ENCODE data around the gene ATP8A2.

ATP8A2 gene

DNA sequence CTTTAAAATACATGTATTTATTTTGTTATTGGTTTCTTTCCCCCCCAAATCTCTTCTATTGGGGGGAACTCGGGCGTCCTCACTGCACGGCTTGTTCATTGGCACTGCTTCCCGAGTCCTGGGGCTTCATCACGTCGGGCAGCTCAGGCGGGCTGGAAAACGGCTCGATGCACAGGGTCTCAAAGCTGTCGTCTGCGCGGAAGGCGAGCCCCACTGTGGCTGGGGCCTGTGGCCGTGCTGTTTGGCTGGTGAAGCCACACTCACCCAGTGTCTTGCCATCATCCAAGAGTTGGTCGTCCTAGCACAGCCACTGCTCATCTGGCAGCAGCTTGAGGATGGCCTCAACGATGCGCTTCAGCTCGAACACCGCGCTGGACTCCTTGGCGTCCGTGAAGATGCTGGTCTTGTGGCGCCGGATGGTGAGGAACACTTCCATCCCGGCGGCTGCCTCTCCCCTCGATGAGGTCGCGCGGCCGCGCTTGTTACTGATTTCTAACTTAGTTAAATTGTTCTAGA lies 6.0 kb upstream of the ATP8A2 start:
- ChIA-PET POLR2A (no interaction called here), CTCF (interaction anchor here (1.2 to 1.5 kb wide), 2 partner anchors 9 to 10 kb away, joined by 4 to 6 read pairs; no protein-coding TSS in a partner anchor)
- TF ChIP-seq, protein P1, sequence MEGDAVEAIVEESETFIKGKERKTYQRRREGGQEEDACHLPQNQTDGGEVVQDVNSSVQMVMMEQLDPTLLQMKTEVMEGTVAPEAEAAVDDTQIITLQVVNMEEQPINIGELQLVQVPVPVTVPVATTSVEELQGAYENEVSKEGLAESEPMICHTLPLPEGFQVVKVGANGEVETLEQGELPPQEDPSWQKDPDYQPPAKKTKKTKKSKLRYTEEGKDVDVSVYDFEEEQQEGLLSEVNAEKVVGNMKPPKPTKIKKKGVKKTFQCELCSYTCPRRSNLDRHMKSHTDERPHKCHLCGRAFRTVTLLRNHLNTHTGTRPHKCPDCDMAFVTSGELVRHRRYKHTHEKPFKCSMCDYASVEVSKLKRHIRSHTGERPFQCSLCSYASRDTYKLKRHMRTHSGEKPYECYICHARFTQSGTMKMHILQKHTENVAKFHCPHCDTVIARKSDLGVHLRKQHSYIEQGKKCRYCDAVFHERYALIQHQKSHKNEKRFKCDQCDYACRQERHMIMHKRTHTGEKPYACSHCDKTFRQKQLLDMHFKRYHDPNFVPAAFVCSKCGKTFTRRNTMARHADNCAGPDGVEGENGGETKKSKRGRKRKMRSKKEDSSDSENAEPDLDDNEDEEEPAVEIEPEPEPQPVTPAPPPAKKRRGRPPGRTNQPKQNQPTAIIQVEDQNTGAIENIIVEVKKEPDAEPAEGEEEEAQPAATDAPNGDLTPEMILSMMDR (IDR thresholded peaks at IDR 0.05; ENCODE audit: control extremely low read depth, extremely low read depth, low read depth, missing control alignments) = no peak
- no peak for DNase-seq (ENCODE audit: extremely low spot score)

DNA sequence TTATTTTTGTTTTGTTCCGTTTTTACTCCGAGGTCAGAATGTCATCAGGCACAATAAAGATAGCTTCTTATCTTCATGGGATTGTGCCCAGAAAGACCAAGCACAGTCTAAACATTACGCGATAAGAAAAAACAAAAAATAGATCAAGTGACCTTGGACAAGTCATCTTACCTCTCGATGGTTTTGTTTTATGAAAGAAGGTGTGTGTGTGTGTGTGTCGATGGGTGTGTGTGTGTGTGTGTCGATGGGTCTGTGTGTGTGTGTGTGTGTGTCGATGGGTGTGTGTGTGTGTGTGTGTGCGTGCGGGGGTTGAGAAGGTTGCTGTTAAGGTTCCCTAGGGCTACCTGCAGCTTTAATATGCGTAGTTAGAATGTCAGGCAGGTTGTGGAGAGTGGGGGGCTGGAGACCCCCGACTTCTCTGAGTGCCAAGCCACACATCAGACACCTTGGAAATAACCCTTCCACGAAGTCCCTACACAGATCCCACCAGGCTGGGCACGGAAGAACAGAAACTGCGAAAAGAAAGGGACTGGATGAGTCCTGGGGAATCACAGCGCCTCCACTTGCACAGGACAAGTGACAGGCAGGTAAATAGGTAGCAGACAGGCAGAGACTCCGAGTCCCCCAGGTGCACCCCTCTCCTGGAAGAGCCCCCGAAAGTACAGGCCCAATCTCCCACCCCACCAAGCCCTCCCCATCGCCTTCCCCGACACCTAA lies 458 bp upstream of the ATP8A2 start:
- ChIA-PET POLR2A (interaction anchor here (0.6 kb wide), 1 partner anchor 906 kb away, joined by 5 read pairs; no protein-coding TSS in a partner anchor), CTCF (no interaction called here)
- TF ChIP-seq, protein P1 (IDR thresholded peaks at IDR 0.05; ENCODE audit: control extremely low read depth, extremely low read depth, low read depth, missing control alignments) = no peak
- no peak for DNase-seq (ENCODE audit: extremely low spot score)

DNA sequence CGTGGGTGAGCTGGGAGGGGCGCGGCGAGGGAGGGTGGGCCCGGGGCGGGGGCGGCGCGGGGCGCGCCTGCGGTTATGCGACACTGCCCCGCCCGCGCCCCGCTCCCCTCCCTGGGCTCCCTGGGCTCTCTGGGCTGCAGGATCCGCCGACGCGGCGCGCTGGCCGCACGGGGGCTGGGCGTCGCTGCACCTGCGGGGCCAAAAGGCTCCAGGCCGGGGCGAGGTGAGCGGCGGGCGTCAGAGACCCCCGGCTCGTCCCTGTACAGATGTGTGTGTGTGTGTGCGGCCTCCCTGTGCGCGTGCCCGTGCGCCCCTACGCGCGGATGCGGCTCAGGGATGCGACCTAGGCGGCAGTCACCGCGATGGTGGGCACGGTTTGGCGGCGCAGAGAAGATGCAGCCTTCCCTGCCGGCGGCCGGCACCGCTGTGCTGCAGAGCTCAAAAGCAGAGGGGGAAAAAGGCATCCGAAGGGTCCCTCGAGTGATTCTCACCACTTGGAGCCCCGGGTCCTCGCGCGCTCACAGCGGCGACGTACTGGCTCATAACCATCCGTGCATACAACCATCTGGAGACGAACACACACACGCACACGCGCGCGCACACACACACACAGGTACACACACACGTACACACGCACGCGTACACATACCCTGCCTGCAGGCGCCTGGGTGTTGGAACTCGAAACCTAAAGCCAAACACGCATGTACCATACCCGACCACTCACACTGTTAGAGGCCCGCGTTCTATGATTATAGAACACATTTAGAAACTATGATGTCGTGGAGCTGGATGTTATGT lies 709 bp downstream of the ATP8A2 start:
- no peak for DNase-seq (ENCODE audit: extremely low spot score)
- ChIA-PET CTCF (no interaction called here), POLR2A (interaction anchor here (0.6 kb wide), 1 partner anchor 907 kb away, joined by 5 read pairs; no protein-coding TSS in a partner anchor)
- TF ChIP-seq, protein P1 (IDR thresholded peaks at IDR 0.05; ENCODE audit: control extremely low read depth, extremely low read depth, low read depth, missing control alignments) = no peak

DNA sequence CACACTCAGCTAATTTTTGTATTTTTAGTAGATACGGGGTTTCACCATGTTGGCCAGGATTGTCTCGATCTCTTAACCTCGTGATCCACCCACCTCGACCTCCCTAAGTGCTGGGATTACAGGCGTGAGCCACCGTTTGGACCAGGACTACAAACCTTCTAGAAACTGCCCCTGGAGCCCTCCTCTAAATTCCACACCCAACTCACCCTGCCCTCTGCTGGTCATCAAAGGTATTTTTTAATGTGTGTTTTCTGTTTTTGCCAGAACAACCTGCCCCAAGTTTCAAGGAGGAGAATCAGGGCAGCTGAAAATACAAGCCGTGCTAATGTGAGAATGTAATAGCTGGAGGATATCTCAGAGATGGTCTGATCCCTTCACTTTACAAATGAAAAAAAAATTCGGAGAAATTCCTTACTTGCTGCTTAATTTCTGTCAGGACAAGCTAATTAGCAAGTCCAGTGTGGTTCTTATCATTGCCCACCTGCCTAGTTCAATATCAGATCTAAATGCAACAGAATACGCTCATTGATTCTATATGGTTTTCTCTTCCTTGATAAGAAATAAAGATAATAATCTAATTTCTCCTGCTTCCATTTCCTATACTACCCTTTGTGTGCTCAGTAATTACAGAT lies 4.1 kb downstream of the ATP8A2 start:
- POLR2A ChIA-PET = no interaction called here
- CTCF ChIA-PET = interaction anchor here (0.6 to 3.0 kb wide), 26 partner anchors 8 to 371 kb away, joined by 3 to 28 read pairs (median 4); partner anchors contain the start of gene AMER2
- DNase-seq (ENCODE audit: extremely low spot score) = peak; percentile 65

DNA sequence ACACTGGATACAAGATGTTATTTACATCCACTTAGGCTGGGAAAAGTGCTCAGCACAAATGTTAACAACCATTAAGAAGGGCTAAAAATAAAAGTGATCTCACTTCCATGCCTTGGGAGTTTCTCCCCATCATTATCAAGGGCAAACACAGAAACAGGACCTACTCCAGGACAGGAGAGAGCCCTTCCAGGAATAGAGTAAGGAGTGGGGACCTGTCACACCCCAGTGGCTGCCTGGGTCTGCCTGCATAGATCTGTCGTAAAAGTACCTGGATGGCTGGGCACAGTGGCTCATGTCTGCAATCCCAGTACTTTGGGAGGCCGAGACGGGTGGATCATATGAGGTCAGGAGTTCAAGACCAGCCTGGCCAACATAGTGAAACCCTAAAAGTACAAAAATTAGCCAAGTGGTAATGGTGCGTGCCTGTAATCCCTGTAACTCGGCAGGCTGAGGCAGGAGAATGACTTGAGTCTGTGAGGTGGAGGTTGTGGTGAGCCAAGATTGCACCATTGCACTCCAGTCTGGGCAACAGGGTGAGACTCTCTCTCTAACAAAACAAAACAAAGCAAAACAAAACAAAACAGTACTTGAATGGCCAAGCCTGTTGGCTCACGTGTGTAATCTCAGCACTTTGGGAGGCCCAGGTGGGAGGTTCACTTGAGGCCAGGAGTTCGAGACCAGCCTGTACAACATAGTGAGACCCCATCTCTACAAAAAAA lies 5.6 kb downstream of the ATP8A2 start:
- no peak for DNase-seq (ENCODE audit: extremely low spot score)
- TF ChIP-seq, protein P1 (IDR thresholded peaks at IDR 0.05; ENCODE audit: control extremely low read depth, extremely low read depth, low read depth, missing control alignments) = no peak
- CTCF ChIA-PET = interaction anchor here (0.7 to 3.0 kb wide), 6 partner anchors 9 to 290 kb away, joined by 3 to 17 read pairs (median 9); no protein-coding TSS in a partner anchor
- POLR2A ChIA-PET = no interaction called here

More for the DNA sequence above, 4.1 kb downstream of the ATP8A2 start:
- TF ChIP-seq, protein P1 (IDR thresholded peaks at IDR 0.05; ENCODE audit: control extremely low read depth, extremely low read depth, low read depth, missing control alignments) = peak; percentile 59
